NCI-H2227 (cell line): ENCODE results near the gene DEF6.
A peak's percentile ranks its signal among the peaks of the same experiment; 100 is the strongest.

Experiments used
- DNase-seq: peaks from one replicate; lab custom pipeline; 2025; ENCODE audit not compliant: unreplicated experiment; lab: John Stamatoyannopoulos, UW

The DEF6 gene

GRCh38 chr6:35342258-35343091 lies 44.9 kb downstream of the DEF6 start, which contains the start of gene PPARD:
PPARD (plus strand) TSS chr6:35342558; CDS start chr6:35411088, 68,530 bp downstream.
- peak; percentile 98 for DNase-seq

- no peak for DNase-seq
These were observed 45.6 kb downstream of the DEF6 start for GRCh38 chr6:35343092-35343834.

GRCh38 chr6:35343835-35344550 lies 46.4 kb downstream of the DEF6 start:
- no peak for DNase-seq

GRCh38 chr6:35351422-35351821 lies 53.8 kb downstream of the DEF6 start:
- no peak for DNase-seq

- no peak for DNase-seq
These were observed 55.1 kb downstream of the DEF6 start for GRCh38 chr6:35352735-35353134.

GRCh38 chr6:35354361-35355135 lies 56.9 kb downstream of the DEF6 start:
- no peak for DNase-seq

- DNase-seq, result no peak
These were observed 58.8 kb downstream of the DEF6 start for GRCh38 chr6:35356391-35356790.

- DNase-seq, result no peak
These were observed 60.1 kb downstream of the DEF6 start for GRCh38 chr6:35357677-35358076.

GRCh38 chr6:35358086-35358485 lies 60.5 kb downstream of the DEF6 start:
- DNase-seq, result no peak

- DNase-seq, result no peak
These were observed 61.7 kb downstream of the DEF6 start for GRCh38 chr6:35359346-35359743.

- no peak for DNase-seq
These were observed 62.2 kb downstream of the DEF6 start for GRCh38 chr6:35359744-35360348.

- DNase-seq, result no peak
These were observed 62.9 kb downstream of the DEF6 start for GRCh38 chr6:35360349-35361138.

- no peak for DNase-seq
These were observed 64.6 kb downstream of the DEF6 start for GRCh38 chr6:35362200-35362599.

- DNase-seq, result peak; percentile 81
These were observed 65.7 kb downstream of the DEF6 start for GRCh38 chr6:35363293-35363750.

- DNase-seq, result no peak
These were observed 68.1 kb downstream of the DEF6 start for GRCh38 chr6:35365594-35366203.

GRCh38 chr6:35366204-35366596 lies 68.6 kb downstream of the DEF6 start:
- DNase-seq, result no peak

GRCh38 chr6:35367646-35368037 lies 70.0 kb downstream of the DEF6 start:
- DNase-seq, result no peak

- no peak for DNase-seq
These were observed 70.6 kb downstream of the DEF6 start for GRCh38 chr6:35368038-35368887.
